ENCODE data around the gene CD244.

DNA sequence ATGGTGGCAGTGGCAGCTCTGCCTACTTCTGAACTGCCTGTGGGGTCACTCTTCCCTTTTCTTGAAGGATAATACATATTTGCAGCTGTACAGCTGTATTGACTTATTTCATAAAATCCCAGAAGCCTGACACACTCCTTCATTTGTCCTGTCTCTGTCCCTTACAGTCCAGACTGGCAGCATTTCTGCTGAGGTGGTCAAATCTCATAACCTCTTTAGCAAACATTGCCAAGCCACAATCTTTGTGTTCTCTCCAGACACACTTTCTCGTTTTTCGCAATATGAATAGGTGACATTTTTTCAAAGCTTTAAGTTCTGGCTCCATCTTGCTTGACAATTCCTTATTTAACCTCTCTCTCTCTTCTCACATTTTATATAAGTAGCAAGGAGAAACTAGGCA is 51.5 kb downstream of the CD244 start:
- TF ChIP-seq CTCF (conservative IDR thresholded peaks at IDR 0.05; ENCODE audit: low read length) (no peak), EZH2phosphoT487 (IDR thresholded peaks at IDR 0.05; ENCODE audit: borderline replicate concordance, low read depth, low read length) (no peak)
